Coronary artery (tissue), 2 donors: ENCODE data around the gene MBOAT2.

Source experiments
- DNase-seq: peaks from one replicate; pipeline ENCODE4 v3.0.0-alpha.2; 2017; ENCODE audit warnings: low spot score
- H3K27ac ChIP-seq, 2 donors: fragments of 200-600 bp; sonication (generic); one replicate each; pipeline ENCODE4 v1.5.1; 2016 to 2019
- H3K4me3 ChIP-seq: fragments of 200-600 bp; sonication (generic); 2 replicates; pipeline ENCODE4 v1.5.1; 2016; ENCODE audit warnings: mild to moderate bottlenecking, moderate library complexity
- TF ChIP-seq, protein P1 (sequence below): fragments of 200-600 bp; sonication (generic); IDR thresholded peaks from one replicate; pipeline ENCODE4 v1.5.1; 2019; ENCODE audit warnings: antibody characterized with exemption

Gene MBOAT2

DNA sequence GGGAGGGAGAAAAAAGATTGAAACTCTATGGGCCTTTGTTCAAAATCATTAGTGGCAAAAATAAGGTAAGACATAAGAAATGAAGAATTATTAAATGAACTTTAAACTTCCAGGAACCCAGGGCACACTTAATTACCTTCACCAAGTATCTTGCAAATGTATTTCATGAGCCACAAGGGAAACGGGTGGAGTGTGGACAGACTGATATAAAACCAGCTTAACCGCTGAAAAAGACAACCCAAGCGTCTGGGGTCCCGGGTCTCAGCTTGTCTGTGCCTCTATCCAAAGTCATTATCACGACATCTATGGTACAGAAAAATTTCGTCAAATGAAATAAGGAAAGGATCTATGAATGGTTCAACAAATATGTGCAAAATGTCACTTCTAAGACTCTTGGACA is 13.9 kb upstream of the MBOAT2 start:
- no peak overlapping the region for H3K4me3 ChIP-seq
- TF ChIP-seq, protein P1, sequence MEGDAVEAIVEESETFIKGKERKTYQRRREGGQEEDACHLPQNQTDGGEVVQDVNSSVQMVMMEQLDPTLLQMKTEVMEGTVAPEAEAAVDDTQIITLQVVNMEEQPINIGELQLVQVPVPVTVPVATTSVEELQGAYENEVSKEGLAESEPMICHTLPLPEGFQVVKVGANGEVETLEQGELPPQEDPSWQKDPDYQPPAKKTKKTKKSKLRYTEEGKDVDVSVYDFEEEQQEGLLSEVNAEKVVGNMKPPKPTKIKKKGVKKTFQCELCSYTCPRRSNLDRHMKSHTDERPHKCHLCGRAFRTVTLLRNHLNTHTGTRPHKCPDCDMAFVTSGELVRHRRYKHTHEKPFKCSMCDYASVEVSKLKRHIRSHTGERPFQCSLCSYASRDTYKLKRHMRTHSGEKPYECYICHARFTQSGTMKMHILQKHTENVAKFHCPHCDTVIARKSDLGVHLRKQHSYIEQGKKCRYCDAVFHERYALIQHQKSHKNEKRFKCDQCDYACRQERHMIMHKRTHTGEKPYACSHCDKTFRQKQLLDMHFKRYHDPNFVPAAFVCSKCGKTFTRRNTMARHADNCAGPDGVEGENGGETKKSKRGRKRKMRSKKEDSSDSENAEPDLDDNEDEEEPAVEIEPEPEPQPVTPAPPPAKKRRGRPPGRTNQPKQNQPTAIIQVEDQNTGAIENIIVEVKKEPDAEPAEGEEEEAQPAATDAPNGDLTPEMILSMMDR, result no peak

DNA sequence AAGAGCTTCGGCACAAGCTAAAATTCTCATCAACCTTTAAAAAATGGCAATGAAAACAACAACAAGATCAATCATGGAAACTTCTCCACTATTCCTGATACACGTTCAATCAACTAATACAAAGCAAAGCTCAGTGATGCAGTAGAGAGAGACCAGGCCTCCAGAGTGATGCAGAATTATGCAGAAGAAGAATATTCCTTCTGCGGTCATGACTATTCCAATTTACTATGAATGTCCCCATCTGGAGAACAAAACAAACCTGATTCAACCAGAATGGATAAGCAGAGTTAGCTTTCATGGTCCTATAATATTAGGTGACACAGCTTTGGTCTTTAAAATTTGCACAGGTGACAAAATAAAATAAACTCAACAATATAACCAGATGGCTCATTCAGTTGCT is 12.5 kb upstream of the MBOAT2 start:
- H3K4me3 ChIP-seq, result no peak overlapping the region
- TF ChIP-seq, protein P1, result no peak

More for the DNA sequence above, 13.9 kb upstream of the MBOAT2 start:
- H3K27ac ChIP-seq, result no peak overlapping the region
- no peak for DNase-seq

DNA sequence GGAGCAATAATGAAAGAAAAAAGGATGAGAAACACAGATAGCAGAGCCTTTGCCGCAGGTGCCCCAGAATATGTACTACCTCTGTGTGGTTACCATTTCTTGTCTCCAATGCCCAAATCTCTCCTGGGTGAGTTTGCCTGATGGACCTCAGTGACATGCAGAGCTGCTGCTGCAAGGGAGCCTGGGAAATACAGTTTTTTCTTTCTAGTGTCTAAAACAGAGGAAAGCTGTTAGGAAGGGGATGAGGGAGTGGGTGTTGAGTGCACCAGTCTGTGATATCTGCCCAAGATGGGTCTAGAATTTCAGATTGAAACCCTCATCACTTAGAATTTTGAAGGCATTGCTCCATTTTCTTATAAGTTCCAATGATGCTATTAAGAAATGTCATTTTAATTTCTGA is 9.9 kb upstream of the MBOAT2 start:
- Histone ChIP-seq H3K4me3 (no peak overlapping the region), H3K27ac (no peak overlapping the region)
- TF ChIP-seq, protein P1, result no peak
- DNase-seq, result no peak

More for the DNA sequence above, 12.5 kb upstream of the MBOAT2 start:
- no peak for DNase-seq
- H3K27ac ChIP-seq, result no peak overlapping the region

DNA sequence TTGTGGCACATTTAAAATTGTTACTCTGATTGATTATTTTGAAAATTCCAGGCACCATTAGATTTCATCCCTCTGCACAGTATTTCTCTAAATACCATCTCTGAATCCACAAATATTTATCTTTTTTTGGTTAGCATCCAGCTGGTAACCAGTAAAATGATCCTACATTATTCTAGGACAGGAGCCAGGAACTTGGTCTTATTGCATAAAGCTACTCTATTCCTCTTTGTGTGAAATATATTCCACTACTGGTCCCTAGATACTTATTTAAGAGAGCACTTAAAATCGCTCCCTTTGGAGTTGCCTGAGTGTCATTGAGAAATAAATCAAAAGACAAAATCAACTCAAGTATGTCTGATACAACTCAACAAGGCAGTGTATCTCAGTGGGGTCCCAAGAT is 7.4 kb upstream of the MBOAT2 start:
- TF ChIP-seq, protein P1, result no peak
- DNase-seq, result no peak
- H3K4me3 ChIP-seq, result no peak overlapping the region

DNA sequence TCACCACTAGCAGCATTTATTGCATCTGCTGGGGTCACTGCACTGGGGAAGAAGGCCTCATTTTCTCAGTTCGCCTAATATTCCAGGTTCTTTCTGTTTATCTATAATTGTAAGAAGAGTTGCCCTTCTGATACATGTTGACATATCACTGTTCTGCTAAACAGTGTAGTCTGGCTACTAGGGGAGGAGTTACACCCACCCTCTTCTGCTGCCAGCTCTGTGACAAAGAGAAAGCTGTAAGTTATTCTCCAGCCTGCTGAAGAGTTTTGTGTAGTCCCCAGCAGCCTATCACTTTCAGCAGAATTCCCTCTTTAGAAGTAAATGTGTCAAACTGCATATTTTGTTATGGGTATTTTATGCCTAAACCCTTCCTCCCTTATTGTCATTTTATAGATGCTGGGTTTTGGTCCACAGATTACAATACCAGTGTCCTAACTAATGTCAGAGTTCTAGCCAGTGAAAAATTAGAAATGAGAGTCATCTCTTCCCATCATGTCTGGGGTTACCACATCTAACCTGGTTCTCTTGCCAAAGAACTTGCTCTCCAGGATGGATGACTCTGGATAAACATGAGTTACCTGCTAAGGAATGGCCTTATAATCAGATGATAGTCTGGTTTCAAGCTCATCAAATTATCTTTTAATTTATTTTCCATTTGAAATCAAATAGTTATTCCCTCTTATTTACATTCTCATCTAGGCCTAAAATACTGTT is 5.6 kb upstream of the MBOAT2 start:
- DNase-seq, result no peak
- Histone ChIP-seq H3K4me3 (no peak overlapping the region), H3K27ac (no peak overlapping the region)
- TF ChIP-seq, protein P1, result no peak

More for the DNA sequence above, 7.4 kb upstream of the MBOAT2 start:
- H3K27ac ChIP-seq, result no peak overlapping the region

GRCh38 chr2:9006368-9006767 is 2.9 kb upstream of the MBOAT2 start:
- TF ChIP-seq, protein P1, result no peak
- DNase-seq, result no peak
- Histone ChIP-seq H3K27ac (no peak overlapping the region), H3K4me3 (no peak overlapping the region)
